EH (cell line): ENCODE results near the gene PPFIA1.

Source experiments
- DNase-seq: peaks from one replicate; pipeline ENCODE4 v3.0.0-alpha.2; 2015; ENCODE audit warnings: low read depth

Gene PPFIA1

GRCh38 chr11:70270104-70270876 is at the start of gene PPFIA1:
PPFIA1 (plus strand) TSS chr11:70270690; CDS start chr11:70272173, 1,483 bp downstream.
- DNase-seq, result peak; percentile 94

DNA sequence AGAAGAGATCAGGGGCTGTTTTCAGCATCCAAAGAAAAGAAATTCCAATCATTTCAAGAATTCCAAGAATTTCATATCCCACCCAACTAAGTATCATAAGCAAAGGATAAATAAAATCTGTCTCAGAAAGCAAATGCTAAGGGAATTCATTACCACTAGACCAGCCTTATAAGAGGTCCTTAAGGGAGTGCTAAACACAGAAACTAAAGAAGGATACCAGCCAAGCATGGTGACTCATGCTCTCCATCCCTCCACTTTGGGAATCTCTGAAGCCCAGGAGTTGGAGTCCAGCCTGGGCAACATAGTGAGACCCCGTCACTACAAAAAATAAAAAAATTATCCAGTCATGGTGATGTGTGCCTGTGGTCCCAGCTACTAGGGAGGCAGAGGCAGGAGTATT is 49.6 kb upstream of the PPFIA1 start:
- DNase-seq, result peak; percentile 50

- peak; percentile 48 for DNase-seq
Observed at GRCh38 chr11:70225681-70226177, 44.8 kb upstream of the PPFIA1 start.

GRCh38 chr11:70226183-70226582 is 44.3 kb upstream of the PPFIA1 start:
- DNase-seq, result no peak

DNA sequence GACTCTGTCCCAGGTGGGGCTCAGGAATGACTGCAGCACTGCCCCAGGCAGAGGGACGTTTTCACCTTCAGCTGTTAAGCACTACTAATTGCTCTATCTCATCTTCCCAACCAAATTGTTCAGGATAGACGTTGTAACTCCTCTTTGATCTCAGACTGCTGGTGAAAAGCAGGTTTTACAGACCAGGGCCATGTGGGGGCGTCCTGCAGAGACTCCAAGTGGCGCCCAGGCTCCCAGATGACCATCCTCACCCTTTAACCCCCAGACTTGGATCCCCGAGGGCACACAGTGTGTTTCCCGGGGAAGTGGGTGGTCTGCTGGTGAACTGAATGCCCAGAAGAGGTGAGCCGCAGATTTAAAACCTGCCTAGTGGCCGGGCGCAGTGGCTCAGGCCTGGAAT is 43.5 kb upstream of the PPFIA1 start:
- DNase-seq, result peak; percentile 23

DNA sequence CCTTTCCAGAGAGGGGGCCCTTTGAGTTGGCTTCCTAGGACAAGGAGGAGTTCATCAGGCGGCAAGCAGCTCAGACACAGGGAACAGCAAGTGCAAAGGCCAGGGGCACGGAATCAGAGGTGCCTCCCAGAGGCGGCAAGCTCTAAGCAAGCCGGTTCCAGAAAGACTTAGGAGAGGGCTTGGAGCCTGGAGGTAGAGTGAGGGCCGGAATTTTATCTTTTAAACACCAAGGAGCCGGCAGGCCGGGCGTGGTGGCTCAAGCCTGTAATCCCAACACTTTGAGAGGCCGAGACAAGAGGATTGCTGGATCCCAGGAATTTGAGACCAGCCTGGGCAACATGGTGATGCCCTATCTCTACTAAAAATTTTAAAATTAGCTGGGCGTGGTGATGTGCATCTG is 40.8 kb upstream of the PPFIA1 start:
- DNase-seq, result no peak

- DNase-seq, result peak; percentile 49
Observed at GRCh38 chr11:70230151-70230839, 40.2 kb upstream of the PPFIA1 start.

DNA sequence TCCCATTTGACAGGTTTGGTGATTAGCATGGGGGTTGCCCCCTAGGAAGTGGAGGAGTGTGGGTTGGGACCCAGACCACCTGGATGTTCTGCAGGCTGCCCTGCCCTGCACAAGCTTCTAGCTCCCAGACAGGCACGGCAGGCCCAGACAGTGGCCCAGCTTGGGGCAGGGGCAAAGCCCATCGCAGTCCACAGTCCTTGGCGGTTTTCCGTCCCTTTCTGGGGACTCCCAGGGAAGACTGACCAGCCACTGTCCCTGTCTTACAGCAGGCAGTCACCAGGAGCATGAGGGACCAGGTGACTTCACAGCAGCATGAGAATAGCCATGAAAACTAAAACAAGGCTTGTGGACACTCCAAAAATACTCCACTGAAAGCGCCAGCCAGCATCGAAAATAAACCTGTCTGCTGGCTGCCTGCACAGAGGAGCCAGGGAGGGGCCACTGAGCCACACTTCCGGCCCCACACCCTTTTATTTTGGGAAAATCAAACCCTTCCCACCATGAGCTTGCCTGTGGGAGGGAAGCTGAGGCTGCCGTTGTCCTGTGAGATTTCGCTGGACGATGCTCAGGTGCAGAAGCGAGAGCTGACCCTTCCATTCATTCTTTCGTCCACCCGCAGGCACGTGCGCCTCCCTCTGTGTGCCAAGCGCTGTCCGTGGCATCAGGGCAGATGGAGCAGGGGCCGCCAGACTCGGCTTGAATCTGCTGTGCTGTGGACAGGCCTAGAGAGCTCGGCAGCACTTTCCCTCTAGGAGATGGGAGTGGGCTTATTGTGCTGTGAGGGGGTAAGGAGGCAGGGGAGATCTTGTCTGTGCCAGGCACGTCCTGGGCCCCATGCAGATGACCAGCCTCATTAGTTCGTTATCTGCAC is 39.4 kb upstream of the PPFIA1 start:
- no peak for DNase-seq

GRCh38 chr11:70233034-70233433 is 37.5 kb upstream of the PPFIA1 start:
- DNase-seq, result no peak

DNA sequence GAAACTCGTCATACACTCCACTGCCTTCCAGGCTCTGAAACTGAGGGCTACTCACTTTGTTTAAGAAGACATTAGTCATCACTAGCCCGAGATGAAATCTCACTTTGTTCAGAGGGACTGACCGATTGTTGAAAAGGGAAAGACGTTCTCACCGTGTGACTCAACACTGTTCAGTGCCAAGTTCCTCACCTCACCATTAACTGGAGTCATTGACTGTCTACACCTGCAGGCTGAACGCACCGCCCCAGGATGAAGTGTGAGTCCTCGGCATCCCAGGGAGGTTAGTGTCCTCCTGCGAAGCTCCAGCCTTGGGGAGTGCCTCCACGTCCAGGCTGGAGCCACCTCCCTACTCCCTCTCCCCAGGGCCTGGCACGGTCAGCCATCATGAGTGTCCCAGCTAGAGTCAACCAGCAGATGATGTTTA is 37.0 kb upstream of the PPFIA1 start:
- DNase-seq, result peak; percentile 86

GRCh38 chr11:70233962-70234361 is 36.5 kb upstream of the PPFIA1 start:
- DNase-seq, result no peak

DNA sequence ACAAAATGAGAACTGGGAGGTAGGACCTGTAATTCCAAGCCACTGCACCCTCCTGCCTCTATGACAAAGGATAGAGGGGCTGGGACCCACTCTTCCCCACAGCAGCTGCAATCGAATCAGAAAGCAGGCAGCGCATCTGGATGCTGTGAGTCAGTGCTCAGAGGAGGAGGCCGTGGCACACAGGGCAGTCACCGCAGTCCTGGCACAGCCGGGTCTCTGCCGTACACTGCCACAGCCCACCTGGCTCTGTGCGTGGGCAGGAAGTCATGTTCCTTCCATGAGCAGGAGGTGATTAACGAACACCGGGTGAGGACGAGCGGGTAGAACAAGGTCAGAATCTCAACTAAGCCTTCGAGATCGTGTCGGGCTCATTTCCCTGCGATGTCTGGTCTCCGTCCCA is 30.2 kb upstream of the PPFIA1 start:
- no peak for DNase-seq

DNA sequence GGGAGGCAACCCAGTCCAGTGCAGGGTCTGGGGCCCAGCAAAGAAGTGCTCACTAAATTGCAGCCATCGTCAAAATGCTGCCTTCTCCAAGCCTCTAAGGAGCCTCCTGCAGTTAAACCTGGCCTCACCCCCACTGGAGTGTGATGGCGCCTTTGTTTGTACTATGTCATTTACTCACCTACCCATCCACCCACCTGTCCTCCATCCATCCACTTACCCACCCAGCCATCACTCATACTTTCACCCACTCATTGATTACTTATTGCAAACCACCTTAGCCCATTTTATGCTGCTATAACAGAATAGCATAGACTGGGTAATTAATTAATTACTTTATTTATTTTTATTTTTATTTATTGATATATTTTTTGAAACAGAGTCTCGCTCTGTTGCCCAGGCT is 28.8 kb upstream of the PPFIA1 start:
- DNase-seq, result no peak

DNA sequence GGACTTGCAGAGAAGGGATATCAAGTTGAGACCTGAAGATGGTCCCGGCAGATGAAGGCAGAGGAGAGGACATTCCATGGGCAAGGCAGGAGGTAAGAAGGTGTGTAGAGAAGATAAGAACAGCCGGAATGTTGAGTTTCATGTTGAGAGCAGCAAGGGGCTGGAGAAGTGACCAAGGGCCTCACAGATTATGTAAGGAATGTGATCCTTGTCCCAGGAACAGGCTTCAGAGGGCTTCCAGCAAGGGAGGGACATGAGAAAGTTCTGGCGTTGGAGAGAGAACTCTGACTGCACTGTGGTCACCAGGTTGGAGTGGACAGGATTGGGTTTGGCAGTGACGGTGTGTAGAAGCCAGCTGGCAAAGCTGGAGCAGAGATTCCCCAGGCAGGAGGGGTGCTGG is 27.6 kb upstream of the PPFIA1 start:
- DNase-seq, result no peak

DNA sequence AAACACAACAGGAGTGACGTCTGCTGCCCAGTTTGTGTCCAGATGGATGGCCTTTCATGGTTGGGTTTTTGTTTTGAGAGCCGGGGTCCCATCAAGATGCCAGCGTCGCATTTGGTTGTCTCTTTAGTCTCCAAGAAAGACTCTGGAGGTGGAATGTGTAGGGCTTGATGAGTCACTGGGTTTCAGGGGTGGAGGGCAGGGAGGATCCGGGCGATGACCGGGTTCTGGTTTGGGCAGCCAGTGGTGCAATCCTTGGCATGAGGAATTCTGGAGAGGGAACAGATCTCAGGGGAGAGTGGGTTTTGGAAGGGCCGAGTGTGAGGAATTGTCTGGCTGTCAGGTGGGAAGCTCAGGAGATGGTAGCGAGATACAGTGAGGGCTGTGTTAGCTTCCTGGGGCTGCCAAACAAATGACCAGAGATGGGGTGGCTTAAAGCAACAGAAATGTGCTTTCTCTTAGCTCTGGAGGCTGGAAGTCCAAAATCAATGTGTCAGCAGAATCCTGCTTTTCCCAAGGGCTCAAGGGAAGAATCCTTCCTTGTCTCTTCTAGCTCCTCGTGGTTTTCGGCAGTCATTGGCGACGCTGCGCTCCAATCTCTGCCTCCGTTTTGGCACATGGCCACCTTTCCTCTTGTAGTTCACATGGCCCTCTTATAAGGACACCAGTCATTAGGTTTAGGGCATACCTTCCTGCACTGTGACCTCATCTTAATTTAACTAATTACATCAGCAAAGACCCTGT is 26.4 kb upstream of the PPFIA1 start:
- DNase-seq, result peak; percentile 38

- DNase-seq, result peak; percentile 88
Observed at GRCh38 chr11:70244698-70245097, 25.8 kb upstream of the PPFIA1 start.

GRCh38 chr11:70246196-70246595 is 24.3 kb upstream of the PPFIA1 start:
- no peak for DNase-seq

DNA sequence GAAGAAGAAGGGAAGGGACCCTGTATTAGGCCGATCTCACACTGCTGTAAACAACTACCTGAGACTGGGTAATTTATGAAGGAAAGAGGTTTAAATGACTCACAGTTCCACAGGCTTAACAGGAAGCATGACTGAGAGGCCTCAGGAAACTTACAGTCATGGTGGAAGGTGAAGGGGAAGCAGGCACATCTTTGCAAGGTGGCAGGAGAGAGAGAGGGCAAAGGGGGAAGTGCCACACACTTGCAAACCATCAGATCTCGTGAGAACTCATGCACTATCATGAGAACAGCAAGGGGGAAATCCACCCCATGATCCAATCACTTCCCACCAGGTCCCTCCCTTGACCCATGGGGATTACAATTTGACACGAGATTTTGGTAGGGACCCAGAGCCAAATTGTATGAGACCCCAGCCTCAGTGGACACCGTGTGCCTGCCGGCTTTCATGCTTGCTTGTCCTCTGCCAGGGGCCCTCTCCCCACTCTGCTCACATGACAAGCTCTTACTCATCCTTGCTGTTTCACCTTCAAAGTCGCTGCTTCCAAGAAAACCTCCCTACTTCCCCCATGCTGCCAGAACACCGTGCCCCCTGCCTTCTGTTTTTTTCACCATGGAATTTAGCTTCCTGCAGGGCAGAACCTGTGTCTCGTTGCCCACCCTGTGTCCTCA is 23.3 kb upstream of the PPFIA1 start:
- DNase-seq, result no peak

- no peak for DNase-seq
Observed at GRCh38 chr11:70247710-70248072, 22.8 kb upstream of the PPFIA1 start.

DNA sequence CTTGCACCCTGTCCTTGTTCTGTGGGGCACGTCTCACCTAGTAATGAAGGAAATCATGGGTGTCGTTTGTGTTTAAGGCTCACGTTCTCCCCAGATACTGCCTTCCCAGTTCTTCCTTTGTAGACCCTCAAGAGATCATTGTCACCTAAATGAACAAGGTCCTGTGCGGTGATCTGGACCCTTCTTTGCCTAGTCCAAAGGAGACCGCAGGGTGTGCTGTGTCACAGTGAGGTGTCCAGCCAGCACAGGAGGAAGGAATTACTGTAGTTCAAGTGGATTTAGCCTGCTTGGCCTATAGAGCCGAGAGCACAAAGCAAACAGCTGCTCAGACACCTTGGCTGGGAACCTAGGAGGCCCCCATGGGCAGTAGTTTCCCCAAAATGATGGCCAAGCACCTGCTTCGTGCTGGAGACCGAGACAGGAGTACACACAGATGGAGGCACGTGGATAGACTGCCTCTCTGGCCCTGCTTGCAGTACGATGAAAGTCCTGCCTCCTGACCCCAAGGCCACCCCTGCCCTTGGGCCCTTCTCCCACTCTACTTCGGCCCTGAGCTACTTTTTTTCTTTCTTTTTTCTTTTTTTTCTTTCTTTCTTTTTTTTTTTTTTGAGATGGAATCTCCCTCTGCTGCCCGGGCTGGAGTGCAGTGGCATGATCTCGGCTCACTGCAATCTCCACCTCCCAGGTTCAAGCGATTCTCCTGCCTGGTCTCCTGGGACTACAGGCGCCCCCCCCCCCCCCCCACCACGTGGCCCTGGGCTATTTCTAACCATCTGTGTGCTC is 19.4 kb upstream of the PPFIA1 start:
- DNase-seq, result no peak
